K562 (cell line): ENCODE results near the gene SHC1. TPM values are rescaled to one million over a fixed set of nuclear protein-coding genes. Genes with fewer than 3 reads are reported as not detected.
A peak's percentile ranks its signal among the peaks of the same experiment; 100 is the strongest.

Experiments used
- BRD4 ChIP-seq: fragments of 200-600 bp; sonication (generic); IDR thresholded peaks from 2 replicates; pipeline ENCODE4 v1.6.1; 2017; ENCODE audit warnings: inconsistent platforms
- BRD9 ChIP-seq: fragments of 450-650 bp; IDR thresholded peaks from 2 replicates; pipeline ENCODE4 v1.6.1; 2018; ENCODE audit warnings: low read depth; ENCODE audit not compliant: partially characterized antibody
- CAMTA2 ChIP-seq: fragments of 250-450 bp; sonication (Bioruptor Pico); conservative IDR thresholded peaks from 2 replicates; pipeline ENCODE4 v1.5.1; 2022
- CHD2 ChIP-seq: IDR thresholded peaks from 2 replicates; pipeline ENCODE4 v1.6.1; 2011; ENCODE audit warnings: low read depth, low read length
- GTF2F1 ChIP-seq: IDR thresholded peaks from 2 replicates; pipeline ENCODE4 v1.6.1; 2011; ENCODE audit warnings: low read depth, low read length, improper control_type of control experiment
- KLF16 ChIP-seq: IDR thresholded peaks from 2 replicates; pipeline ENCODE4 v1.6.1; 2016; ENCODE audit warnings: antibody characterized with exemption
- MYNN ChIP-seq, 2 experiments: sonication (generic); formaldehyde crosslinking in 1 of 2; IDR thresholded peaks; 2 replicates each; pipeline versions ENCODE4 v1.5.0 to v1.6.1; 2016 to 2020; ENCODE audit warnings: antibody characterized with exemption in 1 of 2, missing genetic modification reagents in 1 of 2
- TOE1 ChIP-seq, 2 experiments: fragments of 450-650 bp in 1 of 2; sonication (generic) in 1 of 2; formaldehyde crosslinking in 1 of 2; IDR thresholded peaks; 2 replicates each; pipeline versions ENCODE4 v1.7.1 to v1.8.0; 2016 to 2022; ENCODE audit warnings: borderline replicate concordance in 2 of 2, mild to moderate bottlenecking in 2 of 2, antibody characterized with exemption in 1 of 2, inconsistent platforms in 1 of 2, low read depth in 1 of 2, missing genetic modification reagents in 1 of 2, moderate library complexity in 1 of 2
- ZBTB7A ChIP-seq: IDR thresholded peaks from 2 replicates; pipeline ENCODE4 v1.6.1; 2011; ENCODE audit warnings: low read depth, mild to moderate bottlenecking, low read length, moderate library complexity, borderline replicate concordance; ENCODE audit not compliant: control insufficient read depth
- ZKSCAN8 ChIP-seq: fragments of 200-800 bp; sonication (Bioruptor generic); IDR thresholded peaks from 2 replicates; pipeline ENCODE4 v1.6.1; 2016; ENCODE audit warnings: missing genetic modification characterization, missing compliant biosample characterization
- polyA plus RNA-seq, 8 experiments: library from polyadenylated mRNA; depleted of rRNA in 4 of 8; stranded (reverse) in 5 of 8; unstranded in 3 of 8; fragments of >200 nt; fragmentation: Nextera tagmentation in 2 of 8; fragmentation: Illumina TruSeq in 1 of 8; extraction: Ambion mirVana in 2 of 8; extraction: Trizol in 1 of 8; gene quantifications; 2 replicates each; pipeline versions ENCODE4 v1.2.1 to v1.2.3, GENCODE V29; 2011 to 2014; ENCODE audit warnings: inconsistent platforms in 1 of 8, missing spikeins in 1 of 8
- total RNA-seq, 7 experiments: library from RNA; depleted of rRNA in 6 of 7; stranded (reverse); fragments of >200 nt in 6 of 7; fragmentation: Illumina TruSeq in 2 of 7; extraction: Trizol in 2 of 7; gene quantifications; 2 replicates each; pipeline versions ENCODE4 v1.2.1 to v1.2.3, GENCODE V29; 2011 to 2021; ENCODE audit warnings: low replicate concordance in 1 of 7
- TF ChIP-seq, protein P1 (sequence below), 2 experiments: fragments of 450-650 bp in 1 of 2; sonication (generic) in 1 of 2; formaldehyde crosslinking in 1 of 2; IDR thresholded peaks; 2 replicates each; pipeline versions ENCODE4 v1.7.1 to v1.9.0; 2016 to 2022; ENCODE audit warnings: inconsistent platforms in 1 of 2, mild to moderate bottlenecking in 1 of 2, missing genetic modification reagents in 1 of 2
- TF ChIP-seq, protein P2 (sequence below): fragments of 450-650 bp; formaldehyde crosslinking; IDR thresholded peaks from 2 replicates; pipeline ENCODE4 v1.4.0; 2020; ENCODE audit warnings: mild to moderate bottlenecking

The SHC1 gene
- total and polyA plus RNA-seq, 9 of the 15 experiments (the other 6 are each of a cell fraction or from before 2014, with no cell fraction given): 4.1 to 113 (median 51.9) TPM

GRCh38 chr1:154998818-154999570 lies 28.4 kb upstream of the SHC1 start (continued):
- TF ChIP-seq, protein P1, sequence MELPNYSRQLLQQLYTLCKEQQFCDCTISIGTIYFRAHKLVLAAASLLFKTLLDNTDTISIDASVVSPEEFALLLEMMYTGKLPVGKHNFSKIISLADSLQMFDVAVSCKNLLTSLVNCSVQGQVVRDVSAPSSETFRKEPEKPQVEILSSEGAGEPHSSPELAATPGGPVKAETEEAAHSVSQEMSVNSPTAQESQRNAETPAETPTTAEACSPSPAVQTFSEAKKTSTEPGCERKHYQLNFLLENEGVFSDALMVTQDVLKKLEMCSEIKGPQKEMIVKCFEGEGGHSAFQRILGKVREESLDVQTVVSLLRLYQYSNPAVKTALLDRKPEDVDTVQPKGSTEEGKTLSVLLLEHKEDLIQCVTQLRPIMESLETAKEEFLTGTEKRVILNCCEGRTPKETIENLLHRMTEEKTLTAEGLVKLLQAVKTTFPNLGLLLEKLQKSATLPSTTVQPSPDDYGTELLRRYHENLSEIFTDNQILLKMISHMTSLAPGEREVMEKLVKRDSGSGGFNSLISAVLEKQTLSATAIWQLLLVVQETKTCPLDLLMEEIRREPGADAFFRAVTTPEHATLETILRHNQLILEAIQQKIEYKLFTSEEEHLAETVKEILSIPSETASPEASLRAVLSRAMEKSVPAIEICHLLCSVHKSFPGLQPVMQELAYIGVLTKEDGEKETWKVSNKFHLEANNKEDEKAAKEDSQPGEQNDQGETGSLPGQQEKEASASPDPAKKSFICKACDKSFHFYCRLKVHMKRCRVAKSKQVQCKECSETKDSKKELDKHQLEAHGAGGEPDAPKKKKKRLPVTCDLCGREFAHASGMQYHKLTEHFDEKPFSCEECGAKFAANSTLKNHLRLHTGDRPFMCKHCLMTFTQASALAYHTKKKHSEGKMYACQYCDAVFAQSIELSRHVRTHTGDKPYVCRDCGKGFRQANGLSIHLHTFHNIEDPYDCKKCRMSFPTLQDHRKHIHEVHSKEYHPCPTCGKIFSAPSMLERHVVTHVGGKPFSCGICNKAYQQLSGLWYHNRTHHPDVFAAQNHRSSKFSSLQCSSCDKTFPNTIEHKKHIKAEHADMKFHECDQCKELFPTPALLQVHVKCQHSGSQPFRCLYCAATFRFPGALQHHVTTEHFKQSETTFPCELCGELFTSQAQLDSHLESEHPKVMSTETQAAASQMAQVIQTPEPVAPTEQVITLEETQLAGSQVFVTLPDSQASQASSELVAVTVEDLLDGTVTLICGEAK (IDR thresholded peaks at IDR 0.05): peak; percentile 57
- TF ChIP-seq, protein P1 (CRISPR knock-in tag; IDR thresholded peaks at IDR 0.05): no peak
- TF ChIP-seq TOE1 (IDR thresholded peaks at IDR 0.05; ENCODE audit: borderline replicate concordance): no peak
- no peak for TF ChIP-seq TOE1 (CRISPR knock-in tag; IDR thresholded peaks at IDR 0.05; ENCODE audit: borderline replicate concordance, low read depth)
- no peak for TF ChIP-seq CHD2
- TF ChIP-seq, protein P2, sequence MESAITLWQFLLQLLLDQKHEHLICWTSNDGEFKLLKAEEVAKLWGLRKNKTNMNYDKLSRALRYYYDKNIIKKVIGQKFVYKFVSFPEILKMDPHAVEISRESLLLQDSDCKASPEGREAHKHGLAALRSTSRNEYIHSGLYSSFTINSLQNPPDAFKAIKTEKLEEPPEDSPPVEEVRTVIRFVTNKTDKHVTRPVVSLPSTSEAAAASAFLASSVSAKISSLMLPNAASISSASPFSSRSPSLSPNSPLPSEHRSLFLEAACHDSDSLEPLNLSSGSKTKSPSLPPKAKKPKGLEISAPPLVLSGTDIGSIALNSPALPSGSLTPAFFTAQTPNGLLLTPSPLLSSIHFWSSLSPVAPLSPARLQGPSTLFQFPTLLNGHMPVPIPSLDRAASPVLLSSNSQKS (CRISPR knock-in tag): no peak
- TF ChIP-seq BRD9: peak; percentile 85
- 0 out of 2 replicates have a peak, but pooled peaks have one; percentile 2 for TF ChIP-seq BRD4
- 0 out of 2 replicates have a peak, but pooled peaks have one; percentile 18 for TF ChIP-seq CAMTA2 (CRISPR knock-in tag)
- peak; percentile 87; the same call in 1 of the 2 replicates for TF ChIP-seq ZBTB7A
- TF ChIP-seq KLF16: peak; percentile 63; the same call in 1 of the 2 replicates
- no peak for TF ChIP-seq ZKSCAN8 (CRISPR knock-in tag)
- TF ChIP-seq GTF2F1: 0 out of 2 replicates have a peak, but pooled peaks have one; percentile 32
- peak; percentile 77 for TF ChIP-seq MYNN (IDR thresholded peaks at IDR 0.05)
- no peak for TF ChIP-seq MYNN (CRISPR knock-in tag; IDR thresholded peaks at IDR 0.05)
